ENCODE results near the gene KIAA0232.
"Not testable (repeated sequence)": the region's sequence is repeated elsewhere in the genome, so short reads cannot be mapped to it uniquely, and the experiment has no call there.

The KIAA0232 gene

DNA sequence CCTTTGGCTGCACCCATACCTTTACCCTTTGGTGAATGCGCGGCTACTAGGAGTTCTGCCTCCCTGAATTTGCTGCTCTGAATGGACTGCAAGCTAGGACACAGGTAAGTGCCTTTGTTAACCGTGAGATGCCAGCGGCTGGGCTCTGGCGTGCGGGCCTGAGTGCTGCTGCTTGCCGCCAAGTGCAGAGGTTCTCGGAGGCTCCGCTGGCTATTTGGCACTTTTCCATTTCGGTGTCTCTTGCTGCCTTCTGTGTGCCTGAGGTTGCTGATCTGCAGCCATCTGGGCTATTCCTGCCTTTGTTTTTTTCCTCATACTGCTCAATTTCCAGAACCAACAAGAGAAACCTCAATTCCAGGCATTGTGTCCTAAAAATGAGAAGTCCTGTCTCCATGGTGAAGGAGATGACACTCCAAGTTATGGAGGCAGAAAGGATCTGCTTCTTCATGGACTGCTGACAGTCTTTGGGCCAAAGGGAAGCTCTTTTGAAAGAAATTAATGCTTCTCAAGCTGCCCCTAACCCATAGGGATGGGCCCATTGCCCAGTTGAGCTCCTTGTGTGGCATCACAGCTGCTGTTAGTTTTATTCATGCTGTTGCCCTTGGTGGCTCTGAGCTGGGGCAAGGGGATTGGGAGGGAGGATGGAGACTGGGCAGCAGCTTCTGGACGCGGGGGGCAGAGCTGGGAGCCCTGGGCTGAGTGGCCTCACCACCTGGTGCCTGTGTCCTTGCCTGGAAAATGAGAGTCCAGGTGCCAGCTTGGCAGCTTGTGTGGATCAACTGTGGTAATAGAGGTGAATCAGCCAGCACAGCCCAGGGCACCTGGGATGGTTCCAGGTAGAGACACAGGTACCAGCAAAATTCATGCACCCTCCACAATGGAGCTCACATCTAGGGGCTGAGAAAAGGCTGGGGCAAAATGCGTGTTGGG lies 123.3 kb downstream of the KIAA0232 start:
- peak; percentile 29 for DNase-seq

DNA sequence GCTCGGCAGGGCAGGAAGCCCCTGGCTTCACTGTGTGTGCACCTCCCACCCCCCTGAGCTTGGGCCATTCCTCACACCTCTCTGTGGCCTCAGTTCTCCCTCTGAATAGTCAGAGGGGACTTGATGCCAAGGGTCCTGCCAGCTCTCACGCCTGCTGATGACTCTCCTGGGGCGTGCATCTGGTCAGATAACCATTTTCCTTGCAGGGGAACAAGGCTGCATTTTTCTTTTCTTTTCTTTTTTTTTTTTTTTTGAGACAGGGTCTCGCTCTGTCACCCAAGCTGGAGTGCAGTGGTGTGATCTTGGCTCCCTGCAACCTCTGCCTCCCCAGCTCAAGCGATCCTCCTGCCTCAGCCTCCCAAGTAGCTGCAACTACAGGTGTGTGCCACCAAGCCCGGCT lies 124.0 kb downstream of the KIAA0232 start:
- DNase-seq: not testable (repeated sequence)

DNA sequence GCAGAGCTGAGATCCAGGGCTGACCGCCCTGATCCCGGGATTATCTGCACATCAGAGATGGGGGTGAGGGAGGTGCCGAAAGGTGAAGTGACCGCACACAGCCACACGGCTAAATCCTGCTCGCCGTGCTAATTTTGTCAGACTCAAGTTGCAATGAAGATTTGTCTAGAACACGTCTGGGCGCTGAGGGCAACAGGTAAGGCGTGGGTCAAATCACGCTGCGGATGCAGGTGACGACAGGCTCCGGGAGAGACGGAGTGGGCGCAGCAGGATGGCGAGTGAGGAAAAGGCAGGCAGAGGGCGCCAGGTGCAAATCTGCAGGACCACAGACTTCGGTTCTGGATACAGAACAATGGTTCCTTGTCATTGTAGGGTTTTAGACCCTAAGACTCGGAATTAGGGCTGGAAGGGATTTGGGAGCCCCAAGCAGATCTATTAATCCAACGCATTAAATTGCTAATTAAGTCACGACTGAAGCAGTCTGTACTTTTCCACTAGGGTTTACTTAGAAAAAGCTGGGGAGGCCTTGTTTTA lies 125.2 kb downstream of the KIAA0232 start:
- no peak for DNase-seq

DNA sequence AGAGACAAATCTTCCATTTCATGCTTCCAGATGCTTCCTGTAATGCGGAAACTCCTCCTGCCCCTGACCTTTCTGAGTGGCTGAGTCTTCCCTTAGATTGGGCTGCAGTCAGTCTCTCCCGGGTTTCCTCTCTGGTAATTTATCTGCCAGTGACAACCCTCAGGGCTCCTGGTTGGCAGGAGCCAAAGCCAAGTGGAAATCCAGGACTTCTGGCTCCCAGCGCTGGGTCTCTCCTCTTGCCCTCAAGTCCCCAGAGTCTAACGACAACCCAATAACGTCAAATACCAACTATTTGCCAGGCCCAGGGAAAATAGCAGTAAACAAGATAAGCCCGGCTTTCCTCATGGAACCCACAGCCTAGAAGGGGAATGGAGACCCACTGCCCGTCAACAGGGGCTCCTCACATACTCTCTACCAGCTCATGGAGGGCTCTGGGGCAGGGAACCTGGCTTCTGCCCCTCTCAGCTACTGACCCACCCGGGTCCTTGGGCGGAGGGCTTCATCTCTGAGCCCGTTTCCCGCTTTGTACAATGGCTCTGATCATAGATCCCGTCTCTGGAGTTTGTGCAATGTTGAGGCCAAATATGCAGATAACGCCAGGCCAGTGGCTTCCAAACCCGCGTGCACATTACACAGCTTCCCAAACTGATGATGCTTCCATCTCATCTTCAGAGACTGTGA lies 126.0 kb downstream of the KIAA0232 start:
- no peak for DNase-seq

DNA sequence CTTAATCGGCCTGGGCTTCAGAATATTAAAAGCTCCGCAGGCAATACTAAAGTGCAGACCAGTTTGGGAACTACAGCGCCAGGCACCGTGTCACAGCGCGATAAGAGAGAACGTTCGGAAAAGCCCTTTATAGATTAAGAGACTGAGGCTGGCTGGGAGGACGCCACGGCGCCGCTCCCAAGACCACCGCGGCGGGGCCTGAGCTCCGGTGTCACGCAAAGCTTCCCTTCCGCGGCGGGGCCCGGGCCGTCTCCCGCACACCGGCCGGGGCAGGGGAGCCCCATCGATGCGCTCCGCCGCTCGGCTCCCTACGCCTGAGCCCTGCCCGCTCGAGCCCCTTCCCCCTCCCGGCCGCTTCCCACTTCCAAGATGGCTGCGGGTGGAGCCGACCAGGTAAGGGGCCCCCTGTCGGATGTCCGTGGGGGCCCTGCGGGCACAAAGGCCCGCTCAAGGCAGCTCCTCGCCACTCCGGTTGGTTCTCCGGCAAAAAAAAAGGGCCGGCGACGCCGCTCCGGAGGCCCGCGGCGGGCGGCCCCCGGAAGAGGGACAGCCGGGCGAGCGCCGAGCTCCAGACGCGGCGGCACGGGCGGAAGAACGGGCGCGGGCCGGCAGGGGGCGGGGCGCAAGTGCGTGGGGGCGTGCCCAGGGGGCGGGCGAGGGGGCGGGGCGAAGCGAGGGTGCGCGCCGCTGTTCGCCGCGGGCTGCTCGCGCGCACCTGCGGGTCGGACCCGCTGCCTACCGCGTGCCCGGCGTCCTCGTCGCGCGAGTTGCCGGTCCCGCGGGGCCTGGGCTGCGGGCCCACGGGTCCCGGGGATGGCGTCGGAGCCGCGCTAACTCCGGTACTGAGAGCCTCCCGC lies 126.8 kb downstream of the KIAA0232 start, which contains the start of gene TBC1D14:
Gene TBC1D14 (plus strand): TSS at position 714 of the 857 bp plus-strand sequence. CDS start 13,564 bp downstream, outside the sequence.
- DNase-seq: peak; percentile 28

DNA sequence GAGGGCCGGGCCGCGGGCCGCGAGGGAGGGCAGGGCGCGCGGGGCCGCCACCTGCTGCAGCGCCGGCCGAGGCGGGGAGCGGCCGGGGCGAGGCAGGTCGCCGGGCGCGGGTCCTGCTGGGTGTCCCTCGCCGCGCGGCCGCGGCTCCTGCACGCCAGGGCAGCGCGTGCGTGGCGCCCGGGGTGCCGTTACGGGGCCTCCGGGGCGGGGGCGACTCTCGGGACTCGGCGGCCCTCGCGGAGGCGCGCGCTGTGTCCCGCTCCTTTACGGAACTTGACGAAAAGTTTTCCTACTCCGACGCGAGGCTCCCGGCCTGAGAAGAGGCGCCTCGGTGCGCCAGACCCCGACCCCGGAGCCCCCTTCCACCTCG lies 127.4 kb downstream of the KIAA0232 start:
- no peak for DNase-seq

DNA sequence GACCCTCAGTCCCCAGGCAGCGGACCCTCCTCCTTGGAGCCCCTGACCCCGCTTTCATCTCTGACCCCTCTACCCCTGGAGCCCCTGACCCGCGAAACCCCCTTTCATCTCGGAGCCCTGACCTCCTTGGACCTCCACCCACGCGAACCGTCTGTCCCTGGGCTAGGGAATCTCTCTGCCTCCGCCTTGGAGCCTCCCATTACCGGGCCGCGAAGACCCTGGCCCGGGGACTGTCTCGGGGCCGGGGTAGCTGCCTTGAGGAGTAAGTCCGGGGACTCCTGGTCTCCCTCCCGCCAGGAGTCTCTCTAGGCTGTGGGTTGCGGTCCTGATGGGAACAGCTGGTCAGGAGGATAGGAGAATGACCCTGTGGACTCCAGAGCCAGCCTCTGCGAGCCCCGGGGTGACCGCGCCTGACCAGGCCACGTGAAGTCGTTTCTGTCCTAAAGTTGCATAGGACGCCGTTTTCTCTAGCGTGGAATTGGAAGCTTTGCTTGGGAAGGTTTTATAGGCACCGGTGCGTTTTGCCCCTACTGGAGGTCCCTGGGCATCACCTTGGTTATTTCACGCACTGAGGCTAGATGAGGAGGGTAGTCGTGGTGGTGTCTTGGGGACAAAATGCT lies 127.9 kb downstream of the KIAA0232 start:
- DNase-seq: no peak

DNA sequence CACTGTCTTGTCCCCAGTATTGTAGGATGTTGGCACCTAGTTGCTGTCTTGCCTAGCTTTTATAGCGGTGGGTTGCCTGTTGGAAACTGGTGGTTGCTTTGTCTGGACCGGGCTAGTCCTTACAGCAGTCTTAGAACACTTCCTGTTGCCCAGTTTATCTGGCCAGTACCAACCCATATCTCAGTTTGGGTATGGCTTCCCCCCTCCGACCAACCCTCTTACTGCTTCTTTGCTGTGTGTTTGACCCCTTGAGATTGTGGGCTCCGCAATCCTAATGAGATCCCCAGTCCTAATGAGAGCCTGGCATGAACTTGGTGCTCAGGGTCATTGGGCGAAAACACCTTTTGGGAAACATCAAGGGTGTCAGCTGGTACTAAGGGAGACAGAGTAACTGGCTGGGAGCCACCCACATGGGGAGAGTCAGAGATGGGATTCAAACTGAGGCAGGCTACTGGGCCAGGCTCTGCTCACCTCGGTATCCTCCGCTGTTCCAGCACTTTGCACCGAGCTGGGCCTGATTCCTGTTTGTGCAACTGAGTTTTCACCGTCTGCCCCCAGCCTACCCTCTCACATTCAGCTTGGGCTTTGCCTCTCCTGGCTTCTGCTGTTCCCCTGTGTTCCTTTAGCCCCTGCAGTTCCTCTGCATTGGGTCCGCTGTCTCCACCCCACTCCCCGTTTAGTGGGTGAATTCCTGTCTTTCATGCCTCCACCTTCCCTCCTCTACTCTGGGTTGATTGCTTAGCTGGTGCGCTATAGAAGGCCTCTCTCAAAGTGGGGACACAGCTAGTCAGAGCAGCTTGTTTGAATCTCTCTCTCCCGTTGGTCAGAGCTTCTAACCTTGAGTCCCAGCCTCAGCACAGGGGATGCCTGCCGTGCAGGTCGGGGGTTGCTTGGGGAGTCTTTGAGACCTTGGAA lies 128.7 kb downstream of the KIAA0232 start:
- DNase-seq: no peak

DNA sequence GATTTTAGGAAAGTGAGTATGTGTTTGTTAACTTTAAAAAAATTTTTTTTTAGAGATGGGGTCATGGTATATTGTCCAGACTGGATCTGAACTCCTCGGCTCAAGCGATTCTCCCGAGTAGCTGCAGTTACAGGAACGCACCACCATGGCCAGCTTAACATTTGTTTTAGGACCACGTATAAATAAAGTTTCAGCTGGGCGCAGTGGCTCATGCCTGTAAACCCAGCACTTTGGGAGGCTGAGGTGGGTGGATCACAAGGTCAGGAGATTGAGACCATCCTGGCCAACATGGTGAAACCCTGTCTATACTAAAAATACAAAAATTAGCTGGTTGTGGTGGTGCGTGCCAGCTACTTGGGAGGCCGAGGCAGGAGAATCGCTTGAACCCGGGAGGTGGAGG lies 129.4 kb downstream of the KIAA0232 start:
- DNase-seq: not testable (repeated sequence)

DNA sequence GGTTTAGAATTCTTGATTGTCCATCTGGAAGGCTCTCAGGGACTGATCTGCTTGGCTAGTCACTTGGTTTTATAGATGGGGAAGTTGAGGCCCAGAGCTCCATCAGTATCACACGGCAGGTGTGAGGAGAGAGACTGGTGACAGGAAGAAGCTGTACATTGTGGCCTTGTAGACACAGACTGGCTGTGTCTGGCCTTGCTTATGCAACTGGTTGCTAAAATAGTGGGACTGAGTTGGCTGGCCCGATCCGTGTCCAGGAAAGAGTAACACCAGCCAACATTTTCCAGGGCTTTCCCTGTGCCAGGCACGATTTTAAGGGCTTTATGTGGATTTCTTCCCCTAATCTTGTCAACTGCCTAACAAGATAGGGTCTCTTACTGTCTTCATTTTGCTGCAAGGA lies 129.9 kb downstream of the KIAA0232 start:
- DNase-seq: no peak

DNA sequence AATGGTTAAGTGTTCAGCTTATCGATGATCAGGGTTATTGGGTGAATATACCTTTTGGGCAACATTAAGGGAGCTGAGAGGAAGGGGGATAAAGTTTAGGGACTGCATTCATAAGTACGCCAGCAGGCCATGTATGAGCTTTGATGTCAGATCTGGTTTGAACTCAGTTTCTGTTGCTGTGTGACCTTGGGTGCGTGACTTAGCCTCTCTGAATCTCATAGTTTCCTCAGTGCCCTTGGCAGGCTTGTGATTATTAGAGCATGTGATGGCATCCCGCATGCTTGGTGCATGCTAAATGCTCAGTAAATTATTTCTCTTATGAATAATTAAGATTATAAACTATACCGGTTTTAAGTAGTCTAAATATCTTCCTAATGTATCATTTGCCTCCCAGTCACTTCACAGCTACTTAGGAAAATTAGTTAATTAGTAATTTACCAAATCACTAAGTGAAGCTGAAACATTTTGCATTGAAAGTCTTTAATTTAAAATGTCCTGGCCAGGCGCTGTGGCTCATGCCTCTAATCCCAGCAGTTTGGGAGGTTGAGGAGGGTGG lies 130.9 kb downstream of the KIAA0232 start:
- no peak for DNase-seq

DNA sequence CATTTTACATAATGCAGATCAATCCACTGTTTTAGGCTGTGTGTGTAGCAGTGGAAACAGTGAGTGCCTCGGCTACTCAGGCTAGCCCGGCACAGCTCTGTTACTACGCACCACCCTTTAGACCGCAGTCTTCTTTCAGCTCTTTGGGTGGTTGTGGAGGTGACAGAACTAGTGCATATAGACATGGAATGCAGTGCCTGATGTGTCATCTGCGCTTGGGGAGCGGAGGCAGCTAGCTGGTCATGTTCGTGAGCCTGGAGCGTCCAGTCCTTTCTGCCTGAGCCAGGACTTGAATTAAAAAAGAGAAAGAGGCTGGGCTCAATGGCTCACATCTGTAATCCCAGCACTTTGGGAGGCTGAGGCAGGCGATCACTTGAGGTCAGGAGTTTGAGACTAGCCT lies 131.9 kb downstream of the KIAA0232 start:
- DNase-seq: no peak

DNA sequence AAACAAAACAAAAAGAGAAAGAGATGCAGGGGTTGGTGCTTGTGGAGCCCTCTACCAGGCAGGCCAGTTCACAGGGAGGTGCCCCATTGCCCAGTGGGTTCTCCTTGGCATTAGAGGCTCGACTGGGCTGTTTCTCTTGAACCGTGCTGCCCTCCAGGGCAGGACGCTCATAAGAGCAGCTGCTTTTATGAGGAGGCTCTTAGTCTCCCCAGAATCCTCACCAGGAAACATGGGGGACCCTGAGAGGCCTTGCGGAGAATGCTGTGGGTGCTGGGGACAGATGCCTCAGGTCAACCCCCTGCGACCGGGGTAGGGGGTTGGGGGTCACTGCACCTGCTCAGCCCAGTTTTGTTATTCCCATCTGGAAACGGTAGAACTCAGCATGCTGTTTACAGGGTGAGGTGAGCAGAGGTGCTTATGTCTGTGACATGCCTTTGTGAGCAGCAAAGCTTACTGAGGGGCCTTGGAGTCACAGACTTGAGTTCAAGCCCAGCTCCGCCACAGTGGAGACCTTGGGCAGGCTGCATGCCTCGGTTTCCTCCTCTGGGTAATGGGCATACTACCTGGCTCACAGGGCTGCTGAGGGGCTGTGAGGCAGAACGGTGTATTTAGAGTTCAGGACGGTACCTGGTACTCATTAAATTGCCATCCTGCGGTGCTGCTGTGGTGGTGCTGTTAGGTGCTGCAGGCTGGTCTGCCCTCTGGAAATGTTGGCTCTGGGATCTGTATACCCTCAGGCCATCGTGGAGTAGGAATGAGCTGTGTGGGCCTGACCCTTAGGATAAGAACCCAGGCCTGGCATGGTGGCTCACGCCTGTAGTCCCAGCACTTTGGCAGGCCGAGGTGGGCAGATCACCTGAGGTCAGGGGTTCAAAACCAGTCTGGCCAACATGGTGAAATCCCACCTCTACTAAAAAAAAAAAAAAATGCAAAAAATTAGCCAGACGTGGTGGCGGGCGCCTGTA lies 132.8 kb downstream of the KIAA0232 start:
- no peak for DNase-seq

DNA sequence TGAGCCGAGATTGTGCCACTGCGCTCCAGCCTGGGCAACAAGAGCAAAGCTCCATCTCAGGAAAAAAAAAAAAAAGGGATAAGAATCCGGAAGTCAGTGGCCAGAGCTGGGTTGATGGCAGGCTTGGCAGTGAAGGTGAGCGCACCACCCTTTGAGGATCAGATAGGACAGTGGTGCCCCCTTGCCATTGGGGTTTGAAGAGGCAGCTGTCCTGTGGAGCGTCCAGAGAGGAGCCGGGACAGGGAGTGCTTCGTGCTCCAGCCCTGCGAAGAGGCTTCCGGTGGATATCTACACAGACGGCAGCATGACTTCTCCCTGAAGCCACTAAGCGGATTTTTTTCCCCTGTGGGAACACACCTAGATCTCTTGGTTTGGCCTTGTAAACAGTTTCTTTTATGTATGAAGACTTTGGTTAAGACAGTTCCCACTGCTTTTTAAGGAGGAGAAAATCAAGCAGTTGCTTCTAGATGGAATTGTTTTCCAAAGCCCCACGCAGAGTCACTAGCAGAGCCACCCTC lies 133.6 kb downstream of the KIAA0232 start:
- no peak for DNase-seq

DNA sequence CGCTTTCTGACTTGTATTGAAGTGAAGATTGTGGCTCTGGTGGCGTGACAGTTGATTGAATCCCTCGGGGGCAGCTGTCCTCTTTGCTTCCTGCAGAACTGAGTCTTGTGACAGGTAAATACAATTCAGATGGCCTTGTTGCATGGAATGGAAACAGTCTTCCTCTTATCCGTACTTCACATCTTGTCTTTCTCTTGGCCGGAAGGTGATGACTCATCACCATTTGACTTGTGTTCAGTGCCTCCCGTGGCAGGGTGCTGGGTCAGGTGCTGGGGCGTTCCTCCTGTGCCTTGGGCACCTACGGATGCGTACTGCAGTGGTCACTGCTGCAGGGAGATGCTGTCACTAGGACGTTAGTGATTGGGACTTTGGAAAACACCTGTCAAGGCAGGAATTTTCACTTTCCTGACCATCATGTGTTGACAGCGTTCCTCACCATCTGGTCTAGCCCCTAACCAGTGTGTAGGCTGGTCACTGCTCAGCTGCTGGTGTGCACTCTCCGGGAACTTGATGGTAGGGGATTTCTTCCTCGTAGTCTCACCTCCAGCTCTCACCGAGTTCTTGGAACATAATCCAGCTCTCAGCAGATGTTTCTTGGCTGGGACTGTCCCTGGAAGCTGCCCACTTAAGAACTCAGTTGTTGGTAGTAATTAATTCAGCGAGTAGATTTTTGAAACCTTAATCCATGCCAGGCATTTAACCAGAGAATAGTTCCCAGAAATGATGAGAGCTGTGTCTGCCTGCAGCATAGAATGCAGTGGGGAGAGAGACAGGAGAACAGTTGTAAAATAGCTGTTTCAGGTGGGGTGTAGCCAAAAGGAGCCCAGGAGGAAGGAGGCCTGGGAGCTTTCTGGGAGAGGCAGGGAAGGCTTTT lies 134.3 kb downstream of the KIAA0232 start:
- DNase-seq: no peak

DNA sequence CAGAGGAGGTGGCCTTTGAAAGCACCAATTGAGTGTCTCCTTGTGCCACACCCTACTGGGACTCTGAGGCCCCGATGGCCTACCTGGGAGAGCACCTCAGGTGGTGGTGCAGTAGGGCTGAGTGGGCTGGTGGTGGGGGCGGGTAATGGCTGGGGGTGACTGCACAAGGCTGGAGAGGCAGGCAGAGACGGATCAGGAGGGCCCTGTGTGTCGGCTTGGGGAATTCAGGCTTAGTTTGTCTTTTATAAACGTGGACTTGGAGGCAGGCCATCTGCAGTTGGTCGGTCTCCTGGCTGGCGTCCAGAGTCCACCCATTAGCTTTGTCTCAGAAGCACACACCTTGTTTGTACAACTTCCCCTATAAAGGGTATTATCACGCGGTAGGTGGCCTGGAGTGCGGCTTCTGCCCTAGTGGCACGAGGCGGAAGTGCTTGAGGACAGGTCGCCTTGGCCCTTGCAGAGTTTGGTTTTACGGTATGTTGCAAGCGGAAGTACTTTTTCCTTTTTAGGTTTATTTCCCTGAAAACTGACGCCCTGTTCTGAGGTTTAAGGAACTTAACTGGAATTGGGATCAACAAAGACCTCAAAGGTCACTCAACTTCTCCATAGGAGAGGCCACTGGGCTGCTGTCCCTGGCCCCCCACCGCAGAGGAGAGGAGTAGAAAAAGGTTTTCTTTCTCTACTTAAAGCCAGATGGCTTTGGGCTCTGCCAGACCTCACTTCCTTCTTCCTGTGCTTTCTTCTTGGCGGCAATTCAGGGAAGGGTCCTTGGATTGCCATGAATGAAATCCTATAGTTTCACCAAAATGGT lies 135.1 kb downstream of the KIAA0232 start:
- peak; percentile 70 for DNase-seq

DNA sequence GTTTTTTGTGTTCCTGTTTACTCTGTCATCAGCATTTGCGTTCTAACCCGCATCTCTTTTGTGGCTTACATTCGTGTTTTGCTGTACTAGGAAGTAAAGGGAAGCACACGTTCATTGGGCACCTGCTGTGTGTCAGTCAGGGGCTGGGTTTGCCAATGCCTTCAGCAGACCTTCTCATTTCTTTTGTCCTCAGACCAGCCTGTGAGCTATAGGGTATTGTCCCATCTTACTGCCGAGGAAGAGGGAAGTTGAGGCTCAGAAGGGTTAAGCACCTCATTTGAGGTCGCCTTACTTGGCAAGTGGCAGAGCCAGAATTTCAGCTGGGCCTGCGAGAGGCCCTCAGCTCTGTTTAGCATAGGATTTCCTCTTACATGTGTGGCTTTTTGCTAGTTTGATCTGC lies 135.8 kb downstream of the KIAA0232 start:
- no peak for DNase-seq

DNA sequence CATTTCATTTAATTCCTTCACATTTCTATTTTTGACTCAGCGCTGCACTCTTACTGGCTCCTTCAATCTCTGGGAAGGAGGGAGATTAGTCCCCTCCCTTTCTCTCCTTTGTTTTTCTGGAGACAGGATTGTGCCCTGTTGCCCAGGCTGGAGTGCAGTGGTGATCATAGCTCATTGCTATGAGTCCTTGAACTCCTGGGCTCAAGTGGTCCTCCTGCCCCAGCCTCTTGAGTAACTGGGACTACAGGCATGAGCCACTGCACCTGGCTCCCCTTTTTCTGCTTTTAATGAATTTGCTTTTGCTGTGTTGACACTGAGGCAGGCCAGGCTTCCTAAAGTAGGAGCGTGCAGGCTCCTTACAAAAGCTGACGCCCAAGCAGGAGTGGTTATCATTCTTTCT lies 137.6 kb downstream of the KIAA0232 start:
- DNase-seq: peak; percentile 39
